CD14-positive monocyte (primary cell): ENCODE measurements around the gene BPIFB4. TPM values are rescaled to one million over a fixed set of nuclear protein-coding genes. Genes with fewer than 3 reads are reported as not detected.

Experiments
- DNase-seq, 3 donors: peaks; one replicate each; pipeline ENCODE4 v3.0.0-alpha.2; 2011 to 2022
- H2AFZ ChIP-seq: 2 replicates; pipeline ENCODE4 v1.6.0; 2012; ENCODE audit warnings: mild to moderate bottlenecking, low read depth, low read length, inconsistent platforms; ENCODE audit not compliant: insufficient read depth, poor library complexity, severe bottlenecking
- H3K27ac ChIP-seq, 2 donors: 1 replicate in 1 of 2; 2 replicates in 1 of 2; pipeline ENCODE4 v1.5.1; 2012 to 2013; ENCODE audit warnings: low read length in 2 of 2, control low read depth in 1 of 2, inconsistent platforms in 1 of 2, low read depth in 1 of 2, mild to moderate bottlenecking in 1 of 2
- H3K27me3 ChIP-seq, 2 donors: one replicate each; pipeline versions ENCODE4 v1.6.0 to v1.6.1; 2011 to 2013; ENCODE audit warnings: low read length in 2 of 2; ENCODE audit not compliant: control insufficient read depth in 2 of 2, insufficient read depth in 2 of 2
- H3K36me3 ChIP-seq, 2 donors: replicated peaks in 1 of 2; 1 replicate in 1 of 2; 2 replicates in 1 of 2; pipeline versions ENCODE4 v1.5.1 to v1.6.1; 2012 to 2013; ENCODE audit warnings: low read length in 2 of 2, control low read depth in 1 of 2, inconsistent platforms in 1 of 2, mild to moderate bottlenecking in 1 of 2; ENCODE audit not compliant: insufficient read depth in 2 of 2, control insufficient read depth in 1 of 2
- H3K4me1 ChIP-seq, 2 donors: 1 replicate in 1 of 2; 2 replicates in 1 of 2; pipeline versions ENCODE4 v1.5.1 to v1.6.1; 2012 to 2013; ENCODE audit warnings: low read length in 2 of 2, control low read depth in 1 of 2, inconsistent platforms in 1 of 2, mild to moderate bottlenecking in 1 of 2, moderate library complexity in 1 of 2; ENCODE audit not compliant: insufficient read depth in 2 of 2, control insufficient read depth in 1 of 2
- H3K4me2 ChIP-seq: replicated peaks from 2 replicates; pipeline ENCODE3; 2012; ENCODE audit warnings: low read length, moderate library complexity, mild to moderate bottlenecking; ENCODE audit not compliant: poor library complexity, severe bottlenecking; ENCODE audit errors: extremely low read depth
- H3K4me3 ChIP-seq, 3 experiments: fragments of 200-600 bp in 1 of 3; sonication (generic) in 1 of 3; replicated peaks in 1 of 3; 1 replicate in 2 of 3; 2 replicates in 1 of 3; pipeline ENCODE4 v1.5.1; 2011 to 2013; ENCODE audit warnings: low read length in 3 of 3, mild to moderate bottlenecking in 3 of 3, control low read depth in 2 of 3, low read depth in 2 of 3, inconsistent platforms in 1 of 3, moderate library complexity in 1 of 3
- H3K79me2 ChIP-seq: 2 replicates; pipeline ENCODE4 v1.6.0; 2012; ENCODE audit warnings: mild to moderate bottlenecking, control low read depth, inconsistent platforms, low read length, moderate library complexity; ENCODE audit not compliant: insufficient read depth
- H3K9ac ChIP-seq: 2 replicates; pipeline ENCODE4 v1.6.0; 2017; ENCODE audit warnings: low read length, mild to moderate bottlenecking; ENCODE audit not compliant: insufficient read depth, poor library complexity, severe bottlenecking
- H3K9me3 ChIP-seq, 2 donors: replicated peaks in 1 of 2; 1 replicate in 1 of 2; 2 replicates in 1 of 2; pipeline versions ENCODE4 v1.5.1 to v1.6.1; 2012 to 2013; ENCODE audit warnings: low read length in 2 of 2, control low read depth in 1 of 2; ENCODE audit not compliant: control insufficient read depth in 1 of 2, insufficient read depth in 1 of 2
- H4K20me1 ChIP-seq: 2 replicates; pipeline ENCODE4 v1.6.0; 2012; ENCODE audit warnings: mild to moderate bottlenecking, low read length, control low read depth, moderate library complexity; ENCODE audit not compliant: insufficient read depth
- H3K27ac Mint-ChIP-seq, 7 donors: one replicate each; pipeline ENCODE4 v1.8.0; 2020; ENCODE audit warnings: mild to moderate bottlenecking in 7 of 7, mixed read lengths in 7 of 7, moderate library complexity in 6 of 7, inconsistent platforms in 2 of 7
- H3K27me3 Mint-ChIP-seq, 3 donors: one replicate each; pipeline ENCODE4 v1.8.0; 2021 to 2022; ENCODE audit warnings: low read depth in 3 of 3, mild to moderate bottlenecking in 3 of 3, mixed read lengths in 3 of 3, moderate library complexity in 3 of 3, inconsistent platforms in 1 of 3
- H3K36me3 Mint-ChIP-seq, 2 donors: one replicate each; pipeline ENCODE4 v1.8.0; 2020; ENCODE audit warnings: mixed read lengths in 2 of 2, inconsistent platforms in 1 of 2, mild to moderate bottlenecking in 1 of 2
- H3K4me1 Mint-ChIP-seq: one replicate; pipeline ENCODE4 v1.8.0; 2020; ENCODE audit warnings: mild to moderate bottlenecking, mixed read lengths
- H3K4me3 Mint-ChIP-seq, 2 donors: one replicate each; pipeline ENCODE4 v1.8.0; 2020; ENCODE audit warnings: mild to moderate bottlenecking in 2 of 2, mixed read lengths in 2 of 2, moderate library complexity in 1 of 2
- H3K9me3 Mint-ChIP-seq, 7 donors: one replicate each; pipeline ENCODE4 v1.8.0; 2020 to 2022; ENCODE audit warnings: mixed read lengths in 7 of 7, mild to moderate bottlenecking in 6 of 7, moderate library complexity in 6 of 7, inconsistent platforms in 2 of 7
- CTCF ChIP-seq: fragments of 200-600 bp; IDR thresholded peaks from one replicate; pipeline ENCODE4 v1.8.0; 2022; ENCODE audit warnings: antibody characterized with exemption, mild to moderate bottlenecking
- WGBS: methylation state at CpG from one replicate; pipeline ENCODE4 v1.1.5; 2013; ENCODE audit warnings: missing lambda C conversion rate; ENCODE audit not compliant: insufficient coverage; 5-methylcytosine and 5-hydroxymethylcytosine counted together
- intact Hi-C, 2 donors: fragments of 100-400 bp; cut with micrococcal nuclease; formaldehyde crosslinking; loops; one replicate each; pipeline versions ENCODE4 v1.15.0 to v1.15.1; 2023
- polyA plus RNA-seq, 3 donors: library from polyadenylated mRNA; depleted of rRNA in 1 of 3; unstranded in 2 of 3; stranded (reverse) in 1 of 3; fragments of 300-500 nt in 2 of 3; fragments of >200 nt in 1 of 3; fragmentation: Illumina TruSeq in 2 of 3; gene quantifications; 1 replicate in 2 of 3; 2 replicates in 1 of 3; pipeline ENCODE4 v1.2.3, GENCODE V29; 2012 to 2021

BPIFB4 gene
- polyA plus RNA-seq, 3 donors: not detected

GRCh38 chr20:33132513-33133372 lies 53.3 kb downstream of the BPIFB4 start:
- Mint-ChIP-seq H3K27me3 (peaks cover under 1 to 9% (median 5%) of the 10 kb centered on the region in 3 donors), H3K36me3 (no peaks in the 10 kb centered on the region), H3K27ac (no peak overlapping the region), H3K4me3 (no peak overlapping the region), H3K9me3 (peaks cover 0 to 2% (median 0%) of the 10 kb centered on the region in 7 donors), H3K4me1 (no peaks in the 10 kb centered on the region)
- Histone ChIP-seq H3K4me3 (no peak overlapping the region), H3K79me2 (no peaks in the 10 kb centered on the region), H2AFZ (no peak overlapping the region), H3K27ac (no peak overlapping the region), H3K4me1 (no peaks in the 10 kb centered on the region), H3K4me2 (no peak overlapping the region), H3K36me3 (no peaks in the 10 kb centered on the region), H3K9ac (no peak overlapping the region), H4K20me1 (no peaks in the 10 kb centered on the region), H3K27me3 (no peaks in the 10 kb centered on the region), H3K9me3 (no peaks in the 10 kb centered on the region)
- intact Hi-C loops: no loop called here
- no peak for DNase-seq
- TF ChIP-seq CTCF: no peak
- WGBS: 61% methylated on average over 13 of the region's 14 CpGs

GRCh38 chr20:33133373-33133941 lies 54.0 kb downstream of the BPIFB4 start:
- Histone ChIP-seq H3K36me3 (no peaks in the 10 kb centered on the region), H3K27ac (no peak overlapping the region), H3K4me3 (no peak overlapping the region), H2AFZ (no peak overlapping the region), H3K9me3 (no peaks in the 10 kb centered on the region), H3K79me2 (no peaks in the 10 kb centered on the region), H3K9ac (no peak overlapping the region), H4K20me1 (no peaks in the 10 kb centered on the region), H3K27me3 (no peaks in the 10 kb centered on the region), H3K4me2 (no peak overlapping the region), H3K4me1 (no peaks in the 10 kb centered on the region)
- H3K27ac Mint-ChIP-seq: no peak overlapping the region
- peaks cover 4 to 9% (median 5%) of the 10 kb centered on the region in 3 donors for H3K27me3 Mint-ChIP-seq
- peaks cover 0 to 5% (median 2%) of the 10 kb centered on the region in 7 donors for H3K9me3 Mint-ChIP-seq
- no peak for TF ChIP-seq CTCF
- H3K36me3 Mint-ChIP-seq: no peaks in the 10 kb centered on the region
- intact Hi-C loops: no loop called here
- H3K4me1 Mint-ChIP-seq: no peaks in the 10 kb centered on the region
- no peak overlapping the region for H3K4me3 Mint-ChIP-seq
- no peak for DNase-seq
- WGBS: 87% methylated on average over 4 of the region's 11 CpGs
